ENCODE results near the gene PLA2G6. TPM values are rescaled to one million over a fixed set of nuclear protein-coding genes. Genes with fewer than 3 reads are reported as not detected.
A peak's percentile ranks its signal among the peaks of the same experiment; 100 is the strongest.

The PLA2G6 gene
- polyA plus RNA-seq (2011; rRNA removed) (7.4 and 10.7 TPM in 2 replicates), polyA plus RNA-seq (2017; fragmentation: RNase III; extraction: RNeasy Plus Mini Kit Qiagen cat#74134 plus additional on column Dnase treatment) (5.5 to 7.8 TPM (median 7.6 TPM) in 3 replicates), polyA minus RNA-seq (2011; rRNA and poly(A)+ RNA removed) (16.1 and 26.2 TPM in 2 replicates)
- 6.2 and 9.3 TPM in 2 replicates for polyA plus RNA-seq (2012; cell fraction: cytosol; rRNA removed)
- 60.0 and 83.9 TPM in 2 replicates for polyA plus RNA-seq (2012; cell fraction: nucleus; rRNA removed)

- POLR2A ChIA-PET = interaction anchor here (0.5 to 1.7 kb wide), 6 partner anchors 11 to 621 kb away, joined by 3 to 14 read pairs (median 4); partner anchors contain the start of gene MAFF
- ATAC-seq (peak; percentile 92), DNase-seq (ENCODE audit: low read depth in 1 of 2, low spot score in 1 of 2) (peak; percentile 91 to 98), FAIRE-seq (no peak)
- Histone ChIP-seq H3K9me3 (no peaks in the 10 kb centered on the region), H3K4me3 (peak within 1 kb of the TSS; percentile 58), H3K27ac (peak within 1 kb of the TSS; percentile 92 to 94), H3K4me2 (peak within 1 kb of the TSS; percentile 89), H3K4me1 (peaks cover 42% of the 10 kb centered on the region)
- TF ChIP-seq MAFK (IDR thresholded peaks at IDR 0.05; ENCODE audit: partially characterized antibody) (peak; percentile 92), POLR2A (IDR thresholded peaks at IDR 0.05; ENCODE audit: low read length) (0 out of 2 replicates have a peak, but pooled peaks have one; percentile 12), ESRRA (IDR thresholded peaks at IDR 0.05; ENCODE audit: borderline replicate concordance, low read length) (0 out of 2 replicates have a peak, but pooled peaks have one; percentile 21), MAX (IDR thresholded peaks at IDR 0.05) (peak; percentile 47; the same call in 1 of the 2 replicates), USF2 (IDR thresholded peaks at IDR 0.05) (peak; percentile 95), POLR2AphosphoS2 (conservative IDR thresholded peaks at IDR 0.05; ENCODE audit: low read length) (no peak), KDM1A (IDR thresholded peaks at IDR 0.05; ENCODE audit: low read depth) (no peak)
- WGBS (ENCODE audit: missing lambda C conversion rate) = 2% methylated on average over 21 of the region's 48 CpGs
- CTCF ChIA-PET = interaction anchor here (0.6 to 1.0 kb wide), 2 partner anchors 13 to 18 kb away, joined by 3 read pairs; no protein-coding TSS in a partner anchor
Measured at GRCh38 chr22:38181453-38182200, at the start of gene PLA2G6. PLA2G6 (minus strand) TSS chr22:38181830; CDS start chr22:38169426, 12,404 bp downstream.

GRCh38 chr22:38230916-38231315 lies 49.3 kb upstream of the PLA2G6 start:
- ChIA-PET CTCF (interaction anchor here (0.6 to 1.8 kb wide), 6 partner anchors 8 to 179 kb away, joined by 3 to 5 read pairs (median 4); no protein-coding TSS in a partner anchor), POLR2A (no interaction called here)
- H3K4me1 ChIP-seq = peaks cover 36% of the 10 kb centered on the region
- ATAC-seq (no peak), FAIRE-seq (no peak), DNase-seq (ENCODE audit: low read depth in 1 of 2, low spot score in 1 of 2) (no peak)
- H3K27ac ChIP-seq = peak overlapping the region; percentile 63 to 69; a peak in 4 of 6 replicates
- 95% methylated on average over 8 of the region's 9 CpGs for WGBS (ENCODE audit: missing lambda C conversion rate)
- TF ChIP-seq MAZ (IDR thresholded peaks at IDR 0.05; ENCODE audit: borderline replicate concordance, low read depth, low read length) = no peak
- no peak for TF ChIP-seq JUN (IDR thresholded peaks at IDR 0.05)
- no peak for TF ChIP-seq TFCP2L1 (CRISPR knock-in tag; IDR thresholded peaks at IDR 0.05)
- no peak for TF ChIP-seq FOXS1 (CRISPR knock-in tag; IDR thresholded peaks at IDR 0.05)
- no peak overlapping the region for H3K4me3 ChIP-seq
- H3K9me3 ChIP-seq = no peaks in the 10 kb centered on the region
- no peak overlapping the region for H3K4me2 ChIP-seq

GRCh38 chr22:38230108-38230825 lies 48.6 kb upstream of the PLA2G6 start:
- Histone ChIP-seq H3K9me3 (no peaks in the 10 kb centered on the region), H3K27ac (peak overlapping the region; percentile 63 to 69; a peak in 5 of 6 replicates), H3K4me2 (no peak overlapping the region), H3K4me1 (peaks cover 36% of the 10 kb centered on the region), H3K4me3 (no peak overlapping the region)
- 67% methylated on average over 7 of the region's 15 CpGs for WGBS (ENCODE audit: missing lambda C conversion rate)
- peak in 1 of 2 experiments; percentile 27; a peak in 3 of 6 replicates for ATAC-seq
- TF ChIP-seq ZNF302 (CRISPR knock-in tag; IDR thresholded peaks at IDR 0.05) (no peak), RAD21 (conservative IDR thresholded peaks at IDR 0.05 in 1 of 2, IDR thresholded peaks at IDR 0.05 in 1 of 2) (peak in 1 of 2 experiments; percentile 41; a peak in 2 of 5 replicates)
- ChIA-PET CTCF (interaction anchor here (0.6 to 2.0 kb wide), 10 partner anchors 9 to 178 kb away, joined by 3 to 5 read pairs (median 4); partner anchors contain the start of gene MAFF), POLR2A (no interaction called here)
- no peak for FAIRE-seq
- DNase-seq (ENCODE audit: low read depth in 1 of 2, low spot score in 1 of 2) = peak in 1 of 2 experiments; percentile 60
